ENCODE results near the gene RAB40B. TPM values are rescaled to one million over a fixed set of nuclear protein-coding genes. Genes with fewer than 3 reads are reported as not detected.

The RAB40B gene
- total and polyA plus RNA-seq, 12 donors: 4.1 to 33.3 (median 14.0) TPM

DNA sequence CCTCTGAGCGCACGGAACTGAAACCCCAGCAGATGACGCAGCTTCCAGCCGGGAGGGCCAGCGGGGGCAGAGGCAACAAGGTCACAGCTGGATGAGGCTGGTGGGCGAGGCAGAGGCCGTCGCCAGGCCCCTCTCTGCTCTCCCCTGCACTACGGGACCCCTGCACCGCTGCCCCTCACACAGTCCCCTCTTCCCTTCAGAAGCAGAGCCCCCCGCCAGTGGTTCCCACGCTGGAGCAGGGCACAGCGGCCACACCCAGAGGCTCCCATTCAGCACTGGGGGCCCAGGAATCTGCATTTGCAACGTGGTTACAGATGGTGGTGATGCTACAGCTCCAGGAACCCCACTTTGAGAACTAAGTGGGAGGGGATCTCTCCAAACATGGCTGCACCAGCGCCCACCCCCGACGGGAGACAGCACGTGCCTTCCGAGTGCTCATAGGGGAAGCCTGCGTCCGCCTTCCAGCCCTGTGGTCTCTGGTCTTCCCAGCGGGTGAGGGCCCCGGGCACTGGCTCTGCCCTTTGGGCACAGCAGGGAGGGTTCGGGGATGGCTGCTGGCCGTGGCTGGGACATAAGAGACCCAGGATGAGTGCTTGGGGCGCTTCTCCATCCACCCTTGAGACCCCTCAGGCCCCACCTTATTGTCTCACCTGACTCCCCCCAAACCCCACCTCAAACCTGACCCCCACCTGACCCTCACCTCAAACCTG, 4.7 kb upstream of the RAB40B start:
- Histone ChIP-seq H3K4me3 (no peak overlapping the region), H3K4me1 (replicated peaks in 1 of 2) (no peaks in the 10 kb centered on the region), H3K27me3 (no peaks in the 10 kb centered on the region), H3K36me3 (replicated peaks in 1 of 2) (no peaks in the 10 kb centered on the region), H3K27ac (no peak overlapping the region), H3K9me3 (replicated peaks in 1 of 3) (no peaks in the 10 kb centered on the region)
- intact Hi-C loops (cut with DNase I): loop anchor here in 1 of 2 donors (5.0 kb wide), 1 partner anchor 41 kb away; no protein-coding TSS in a partner anchor
- DNase-seq: no peak
- no peak for TF ChIP-seq POLR2A (IDR thresholded peaks at IDR 0.05)
- TF ChIP-seq, protein P1, sequence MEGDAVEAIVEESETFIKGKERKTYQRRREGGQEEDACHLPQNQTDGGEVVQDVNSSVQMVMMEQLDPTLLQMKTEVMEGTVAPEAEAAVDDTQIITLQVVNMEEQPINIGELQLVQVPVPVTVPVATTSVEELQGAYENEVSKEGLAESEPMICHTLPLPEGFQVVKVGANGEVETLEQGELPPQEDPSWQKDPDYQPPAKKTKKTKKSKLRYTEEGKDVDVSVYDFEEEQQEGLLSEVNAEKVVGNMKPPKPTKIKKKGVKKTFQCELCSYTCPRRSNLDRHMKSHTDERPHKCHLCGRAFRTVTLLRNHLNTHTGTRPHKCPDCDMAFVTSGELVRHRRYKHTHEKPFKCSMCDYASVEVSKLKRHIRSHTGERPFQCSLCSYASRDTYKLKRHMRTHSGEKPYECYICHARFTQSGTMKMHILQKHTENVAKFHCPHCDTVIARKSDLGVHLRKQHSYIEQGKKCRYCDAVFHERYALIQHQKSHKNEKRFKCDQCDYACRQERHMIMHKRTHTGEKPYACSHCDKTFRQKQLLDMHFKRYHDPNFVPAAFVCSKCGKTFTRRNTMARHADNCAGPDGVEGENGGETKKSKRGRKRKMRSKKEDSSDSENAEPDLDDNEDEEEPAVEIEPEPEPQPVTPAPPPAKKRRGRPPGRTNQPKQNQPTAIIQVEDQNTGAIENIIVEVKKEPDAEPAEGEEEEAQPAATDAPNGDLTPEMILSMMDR (IDR thresholded peaks at IDR 0.05): no peak
- 61 to 79% (median 76%) methylated on average over 6 to 26 of the region's 26 CpGs for WGBS, 4 donors

- Histone ChIP-seq H3K36me3 (replicated peaks in 1 of 2) (no peaks in the 10 kb centered on the region), H3K9me3 (replicated peaks in 1 of 3) (no peaks in the 10 kb centered on the region), H3K27me3 (no peaks in the 10 kb centered on the region), H3K4me1 (replicated peaks in 1 of 2) (peaks cover 6% of the 10 kb centered on the region in 2 donors), H3K4me3 (no peak overlapping the region), H3K27ac (no peak overlapping the region)
- no peak for DNase-seq
- TF ChIP-seq, protein P1 (IDR thresholded peaks at IDR 0.05): no peak
- TF ChIP-seq POLR2A (IDR thresholded peaks at IDR 0.05): no peak
- 51 to 70% (median 63%) methylated on average over 9 to 20 of the region's 20 CpGs for WGBS, 4 donors
- intact Hi-C loops (cut with DNase I): loop anchor here in 1 of 2 donors (5.0 kb wide), 1 partner anchor 40 kb away; no protein-coding TSS in a partner anchor
These were observed 3.9 kb upstream of the RAB40B start for GRCh38 chr17:82702231-82702927.

- TF ChIP-seq, protein P1 (IDR thresholded peaks at IDR 0.05): no peak
- TF ChIP-seq POLR2A (IDR thresholded peaks at IDR 0.05): no peak
- no peaks in the 10 kb centered on the region for H3K36me3 ChIP-seq (replicated peaks in 1 of 2)
- 77 to 86% (median 84%) methylated on average over 12 to 13 of the region's 13 CpGs for WGBS, 4 donors
- H3K9me3 ChIP-seq (replicated peaks in 1 of 3): peaks cover 0 to 6% (median 0%) of the 10 kb centered on the region in 3 donors
- H3K27me3 ChIP-seq: no peaks in the 10 kb centered on the region
- peaks cover 8 to 11% of the 10 kb centered on the region in 2 donors for H3K4me1 ChIP-seq (replicated peaks in 1 of 2)
- DNase-seq: peak in 1 of 7 donors; percentile 19
- peak overlapping the region in 1 of 4 donors; percentile 99 for H3K4me3 ChIP-seq
- intact Hi-C loops (cut with DNase I): no loop called here
- no peak overlapping the region for H3K27ac ChIP-seq
These were observed 1.1 kb upstream of the RAB40B start for GRCh38 chr17:82699551-82699950.

DNA sequence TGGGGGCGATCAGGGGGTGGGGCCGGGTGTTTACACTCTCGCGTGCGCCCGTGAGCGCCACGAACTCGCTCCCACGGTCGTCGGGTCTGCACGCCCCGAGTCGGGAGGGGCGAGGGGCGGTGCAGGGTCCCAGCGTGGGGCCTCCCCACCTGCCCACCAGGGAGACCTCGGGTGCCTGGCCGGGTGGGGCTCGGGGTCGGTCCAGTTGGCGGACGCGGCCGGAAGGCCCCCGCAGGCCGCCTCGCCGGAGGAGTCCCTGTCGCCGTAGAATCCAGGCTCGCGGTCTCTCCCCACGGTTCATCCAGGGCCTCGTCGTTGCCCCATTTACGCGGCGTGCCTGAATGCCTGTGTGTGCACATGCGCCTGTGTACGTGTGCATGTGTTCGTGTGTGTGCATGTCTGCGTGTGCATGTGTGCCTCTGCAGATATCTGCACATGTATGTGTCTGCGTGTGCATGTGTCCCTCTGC, 510 bp upstream of the RAB40B start:
- no peaks in the 10 kb centered on the region for H3K36me3 ChIP-seq (replicated peaks in 1 of 2)
- WGBS, 4 donors: 6 to 7% methylated on average over 45 of the region's 45 CpGs; no CpG with 5 or more reads in 2 of the 4 donors
- peak overlapping the region in 1 of 5 donors; percentile 72 for H3K27ac ChIP-seq
- H3K27me3 ChIP-seq: no peaks in the 10 kb centered on the region
- H3K4me1 ChIP-seq (replicated peaks in 1 of 2): peaks cover 8 to 11% of the 10 kb centered on the region in 2 donors
- H3K4me3 ChIP-seq: peak overlapping the region in 2 of 4 donors; percentile 47 to 99
- no peak for TF ChIP-seq POLR2A (IDR thresholded peaks at IDR 0.05)
- TF ChIP-seq, protein P1 (IDR thresholded peaks at IDR 0.05): peak in 1 of 6 experiments; percentile 3
- intact Hi-C loops (cut with DNase I): no loop called here
- peak in 1 of 7 donors; percentile 41 for DNase-seq
- H3K9me3 ChIP-seq (replicated peaks in 1 of 3): peaks cover 0 to 8% (median 0%) of the 10 kb centered on the region in 3 donors
